Chondrocyte (in vitro differentiated cells): Measurements from ENCODE around the gene PRRX2. TPM values are rescaled to one million over a fixed set of nuclear protein-coding genes. Genes with fewer than 3 reads are reported as not detected.

Source experiments
- DNase-seq: peaks from one replicate; pipeline ENCODE4 v3.0.0; 2021; ENCODE audit warnings: mixed read lengths, low spot score
- H3K27ac Mint-ChIP-seq: one replicate; pipeline ENCODE4 v1.8.0; 2021; ENCODE audit warnings: mild to moderate bottlenecking, moderate library complexity, mixed read lengths; ENCODE audit not compliant: unreplicated experiment
- H3K27me3 Mint-ChIP-seq: 2 replicates; pipeline ENCODE4 v1.8.0; 2021; ENCODE audit warnings: low read depth, mixed read lengths
- H3K36me3 Mint-ChIP-seq: 2 replicates; pipeline ENCODE4 v1.8.0; 2021; ENCODE audit warnings: low read depth, mixed read lengths
- H3K4me1 Mint-ChIP-seq: 2 replicates; pipeline ENCODE4 v1.8.0; 2021; ENCODE audit warnings: low read depth, mild to moderate bottlenecking, mixed read lengths
- H3K4me3 Mint-ChIP-seq: one replicate; pipeline ENCODE4 v1.8.0; 2021; ENCODE audit warnings: mild to moderate bottlenecking, moderate library complexity, mixed read lengths; ENCODE audit not compliant: unreplicated experiment
- H3K9me3 Mint-ChIP-seq: 2 replicates; pipeline ENCODE4 v1.8.0; 2021; ENCODE audit warnings: low read depth, mixed read lengths
- CTCF ChIP-seq: fragments of 200-600 bp; sonication (generic); IDR thresholded peaks from 2 replicates; pipeline ENCODE4 v1.5.0; 2021; ENCODE audit warnings: antibody characterized with exemption, mild to moderate bottlenecking, moderate library complexity
- total RNA-seq: library from RNA; stranded (reverse); gene quantifications from 3 replicates; pipeline ENCODE4 v1.2.1, GENCODE V29; 2021

The PRRX2 gene
- total RNA-seq, 1 donor from 2014 or later = 5.7 TPM

- no peak for DNase-seq
- TF ChIP-seq CTCF = no peak
- Mint-ChIP-seq H3K9me3 (peaks cover 3% of the 10 kb centered on the region), H3K27ac (no peak overlapping the region), H3K27me3 (peaks cover 2% of the 10 kb centered on the region), H3K4me3 (no peak overlapping the region), H3K4me1 (peaks cover 18% of the 10 kb centered on the region), H3K36me3 (peaks cover 2% of the 10 kb centered on the region)
Measured at GRCh38 chr9:129646252-129646651, 19.2 kb upstream of the PRRX2 start.

- no peak for TF ChIP-seq CTCF
- peaks cover 2% of the 10 kb centered on the region for H3K27me3 Mint-ChIP-seq
- no peak overlapping the region for H3K27ac Mint-ChIP-seq
- peaks cover 16% of the 10 kb centered on the region for H3K4me1 Mint-ChIP-seq
- H3K9me3 Mint-ChIP-seq = peaks cover 3% of the 10 kb centered on the region
- peaks cover 2% of the 10 kb centered on the region for H3K36me3 Mint-ChIP-seq
- H3K4me3 Mint-ChIP-seq = no peak overlapping the region
- no peak for DNase-seq
Measured at GRCh38 chr9:129646654-129647053, 18.8 kb upstream of the PRRX2 start.

GRCh38 chr9:129647635-129648034 lies 17.8 kb upstream of the PRRX2 start:
- peaks cover 2% of the 10 kb centered on the region for H3K27me3 Mint-ChIP-seq
- no peak overlapping the region for H3K4me3 Mint-ChIP-seq
- H3K27ac Mint-ChIP-seq = no peak overlapping the region
- no peak for DNase-seq
- no peak for TF ChIP-seq CTCF
- peaks cover 2% of the 10 kb centered on the region for H3K36me3 Mint-ChIP-seq
- peaks cover 3% of the 10 kb centered on the region for H3K9me3 Mint-ChIP-seq
- peaks cover 12% of the 10 kb centered on the region for H3K4me1 Mint-ChIP-seq

GRCh38 chr9:129648092-129648763 lies 17.2 kb upstream of the PRRX2 start:
- H3K36me3 Mint-ChIP-seq = peaks cover 2% of the 10 kb centered on the region
- no peak for DNase-seq
- H3K27me3 Mint-ChIP-seq = peaks cover 2% of the 10 kb centered on the region
- H3K4me1 Mint-ChIP-seq = peaks cover 12% of the 10 kb centered on the region
- peaks cover 3% of the 10 kb centered on the region for H3K9me3 Mint-ChIP-seq
- H3K27ac Mint-ChIP-seq = peak overlapping the region; percentile 65
- H3K4me3 Mint-ChIP-seq = no peak overlapping the region
- TF ChIP-seq CTCF = no peak

GRCh38 chr9:129648764-129649115 lies 16.7 kb upstream of the PRRX2 start:
- Mint-ChIP-seq H3K9me3 (peaks cover 3% of the 10 kb centered on the region), H3K27me3 (peaks cover 2% of the 10 kb centered on the region), H3K4me1 (peaks cover 12% of the 10 kb centered on the region), H3K27ac (no peak overlapping the region), H3K36me3 (peaks cover 2% of the 10 kb centered on the region), H3K4me3 (no peak overlapping the region)
- TF ChIP-seq CTCF = no peak
- no peak for DNase-seq
